Measurements from ENCODE around the gene PRPF19. TPM values are rescaled to one million over a fixed set of nuclear protein-coding genes. Genes with fewer than 3 reads are reported as not detected.

PRPF19 gene
- total RNA-seq, 1 donor from 2014 or later = 61.9 TPM

- peaks cover 7% of the 10 kb centered on the region for H3K4me1 Mint-ChIP-seq (ENCODE audit: low read depth, unreplicated experiment)
These were observed 6.4 kb downstream of the PRPF19 start for GRCh38 chr11:60899977-60900376.

GRCh38 chr11:60899046-60899936 lies 7.1 kb downstream of the PRPF19 start:
- TF ChIP-seq CTCF (IDR thresholded peaks at IDR 0.05; ENCODE audit: insufficient read depth, low read depth, low read length) (peak; percentile 99), EZH2 (IDR thresholded peaks at IDR 0.05; ENCODE audit: insufficient read depth, low read length) (no peak)
- no peak for FAIRE-seq
- Mint-ChIP-seq H3K4me1 (ENCODE audit: low read depth, unreplicated experiment) (peaks cover 3% of the 10 kb centered on the region), H3K4me3 (ENCODE audit: unreplicated experiment) (no peak overlapping the region), H3K36me3 (ENCODE audit: low read depth, unreplicated experiment) (peaks cover 13% of the 10 kb centered on the region), H3K27me3 (ENCODE audit: low read depth, unreplicated experiment) (no peaks in the 10 kb centered on the region), H3K9me3 (ENCODE audit: unreplicated experiment) (no peaks in the 10 kb centered on the region), H3K27ac (ENCODE audit: unreplicated experiment) (no peak overlapping the region)
- Histone ChIP-seq H2AFZ (ENCODE audit: low read depth, low read length) (no peak overlapping the region), H3K79me2 (ENCODE audit: insufficient read depth, low read length) (peaks cover 18% of the 10 kb centered on the region), H3K9ac (ENCODE audit: low read length) (no peak overlapping the region), H3K4me1 (ENCODE audit: insufficient read depth, low read length) (no peaks in the 10 kb centered on the region), H4K20me1 (ENCODE audit: insufficient read depth, low read length) (peaks cover 64% of the 10 kb centered on the region), H3K4me3 (ENCODE audit: insufficient read depth, low read depth, low read length) (no peak overlapping the region), H3K27me3 (ENCODE audit: insufficient read depth, low read length) (no peaks in the 10 kb centered on the region), H3K9me3 (ENCODE audit: insufficient read depth, low read depth, low read length) (no peaks in the 10 kb centered on the region), H3K27ac (ENCODE audit: low read depth, low read length) (peak overlapping the region; percentile 4), H3K36me3 (ENCODE audit: insufficient read depth, low read length) (peaks cover 60% of the 10 kb centered on the region), H3K4me2 (ENCODE audit: low read length) (no peak overlapping the region)
- DNase-seq (ENCODE audit: low read depth) = peak; percentile 22

More at GRCh38 chr11:60899977-60900376, 6.4 kb downstream of the PRPF19 start:
- Histone ChIP-seq H2AFZ (ENCODE audit: low read depth, low read length) (no peak overlapping the region), H4K20me1 (ENCODE audit: insufficient read depth, low read length) (peaks cover 68% of the 10 kb centered on the region), H3K27me3 (ENCODE audit: insufficient read depth, low read length) (no peaks in the 10 kb centered on the region), H3K79me2 (ENCODE audit: insufficient read depth, low read length) (peaks cover 25% of the 10 kb centered on the region), H3K9me3 (ENCODE audit: insufficient read depth, low read depth, low read length) (no peaks in the 10 kb centered on the region), H3K9ac (ENCODE audit: low read length) (no peak overlapping the region), H3K36me3 (ENCODE audit: insufficient read depth, low read length) (peaks cover 59% of the 10 kb centered on the region), H3K27ac (ENCODE audit: low read depth, low read length) (no peak overlapping the region), H3K4me2 (ENCODE audit: low read length) (no peak overlapping the region), H3K4me1 (ENCODE audit: insufficient read depth, low read length) (peaks cover 1% of the 10 kb centered on the region), H3K4me3 (ENCODE audit: insufficient read depth, low read depth, low read length) (no peak overlapping the region)
- TF ChIP-seq CTCF (IDR thresholded peaks at IDR 0.05; ENCODE audit: insufficient read depth, low read depth, low read length) = no peak
- TF ChIP-seq EZH2 (IDR thresholded peaks at IDR 0.05; ENCODE audit: insufficient read depth, low read length) = no peak
- Mint-ChIP-seq H3K27ac (ENCODE audit: unreplicated experiment) (no peak overlapping the region), H3K36me3 (ENCODE audit: low read depth, unreplicated experiment) (peaks cover 11% of the 10 kb centered on the region), H3K27me3 (ENCODE audit: low read depth, unreplicated experiment) (no peaks in the 10 kb centered on the region), H3K4me3 (ENCODE audit: unreplicated experiment) (no peak overlapping the region), H3K9me3 (ENCODE audit: unreplicated experiment) (no peaks in the 10 kb centered on the region)
- FAIRE-seq (no peak), DNase-seq (ENCODE audit: low read depth) (no peak)

GRCh38 chr11:60897496-60897895 lies 8.9 kb downstream of the PRPF19 start:
- H3K27ac ChIP-seq (ENCODE audit: low read depth, low read length) = no peak overlapping the region

More at GRCh38 chr11:60897496-60897895, 8.9 kb downstream of the PRPF19 start:
- peaks cover 62% of the 10 kb centered on the region for H3K36me3 ChIP-seq (ENCODE audit: insufficient read depth, low read length)
- no peak overlapping the region for H3K27ac Mint-ChIP-seq (ENCODE audit: unreplicated experiment)
- no peak overlapping the region for H3K4me3 ChIP-seq (ENCODE audit: insufficient read depth, low read depth, low read length)
- H2AFZ ChIP-seq (ENCODE audit: low read depth, low read length) = no peak overlapping the region
- FAIRE-seq = no peak
- peaks cover 46% of the 10 kb centered on the region for H4K20me1 ChIP-seq (ENCODE audit: insufficient read depth, low read length)
- no peaks in the 10 kb centered on the region for H3K79me2 ChIP-seq (ENCODE audit: insufficient read depth, low read length)
- H3K27me3 Mint-ChIP-seq (ENCODE audit: low read depth, unreplicated experiment) = no peaks in the 10 kb centered on the region
- no peak overlapping the region for H3K4me2 ChIP-seq (ENCODE audit: low read length)
- H3K9me3 Mint-ChIP-seq (ENCODE audit: unreplicated experiment) = no peaks in the 10 kb centered on the region
- H3K4me3 Mint-ChIP-seq (ENCODE audit: unreplicated experiment) = no peak overlapping the region
- H3K27me3 ChIP-seq (ENCODE audit: insufficient read depth, low read length) = no peaks in the 10 kb centered on the region
- no peak for DNase-seq (ENCODE audit: low read depth)
- H3K36me3 Mint-ChIP-seq (ENCODE audit: low read depth, unreplicated experiment) = peaks cover 14% of the 10 kb centered on the region
- no peak overlapping the region for H3K9ac ChIP-seq (ENCODE audit: low read length)
- TF ChIP-seq CTCF (IDR thresholded peaks at IDR 0.05; ENCODE audit: insufficient read depth, low read depth, low read length) (no peak), EZH2 (IDR thresholded peaks at IDR 0.05; ENCODE audit: insufficient read depth, low read length) (no peak)
- no peaks in the 10 kb centered on the region for H3K9me3 ChIP-seq (ENCODE audit: insufficient read depth, low read depth, low read length)
- H3K4me1 Mint-ChIP-seq (ENCODE audit: low read depth, unreplicated experiment) = no peaks in the 10 kb centered on the region
- no peaks in the 10 kb centered on the region for H3K4me1 ChIP-seq (ENCODE audit: insufficient read depth, low read length)

All from astrocyte (in vitro differentiated cells and primary cell).